Measurements from ENCODE around the gene LPAR1.

LPAR1 gene

GRCh38 chr9:110919050-110919435, 119.2 kb downstream of the LPAR1 start:
- TF ChIP-seq ZFX (IDR thresholded peaks at IDR 0.05) (no peak), CTCF (conservative IDR thresholded peaks at IDR 0.05) (no peak)

GRCh38 chr9:110918316-110919049, 119.8 kb downstream of the LPAR1 start:
- TF ChIP-seq ZFX (IDR thresholded peaks at IDR 0.05) (no peak), CTCF (conservative IDR thresholded peaks at IDR 0.05) (no peak)
- H3K27ac ChIP-seq = no peak overlapping the region

More at GRCh38 chr9:110919050-110919435, 119.2 kb downstream of the LPAR1 start:
- no peak overlapping the region for H3K27ac ChIP-seq

- H3K27ac ChIP-seq = no peak overlapping the region
- TF ChIP-seq CTCF (conservative IDR thresholded peaks at IDR 0.05) (no peak), ZFX (IDR thresholded peaks at IDR 0.05) (no peak)
Measured at GRCh38 chr9:110916403-110916802, 121.9 kb downstream of the LPAR1 start.

GRCh38 chr9:110912419-110913291, 125.6 kb downstream of the LPAR1 start:
- H3K27ac ChIP-seq = peak overlapping the region; percentile 55; the same call in 1 of the 2 replicates

GRCh38 chr9:110911659-110912418, 126.4 kb downstream of the LPAR1 start:
- TF ChIP-seq ZFX (IDR thresholded peaks at IDR 0.05) = no peak
- TF ChIP-seq CTCF (conservative IDR thresholded peaks at IDR 0.05) = no peak
- H3K27ac ChIP-seq = no peak overlapping the region

More at GRCh38 chr9:110912419-110913291, 125.6 kb downstream of the LPAR1 start:
- TF ChIP-seq ZFX (IDR thresholded peaks at IDR 0.05) (no peak), CTCF (conservative IDR thresholded peaks at IDR 0.05) (no peak)

- H3K27ac ChIP-seq = no peak overlapping the region
- TF ChIP-seq CTCF (conservative IDR thresholded peaks at IDR 0.05) (no peak), ZFX (IDR thresholded peaks at IDR 0.05) (no peak)
Measured at GRCh38 chr9:110908894-110909293, 129.4 kb downstream of the LPAR1 start.
